ENCODE measurements around the gene SEMA3B. TPM values are rescaled to one million over a fixed set of nuclear protein-coding genes. Genes with fewer than 3 reads are reported as not detected.

The SEMA3B gene
- total and polyA plus RNA-seq, 12 donors: 6.0 to 496 (median 224) TPM

- DNase-seq: peak; percentile 89 to 94 (median 91)
- peaks cover 0 to 39% of the 10 kb centered on the region in 2 donors for H3K36me3 ChIP-seq (replicated peaks in 1 of 2)
- H3K9me3 ChIP-seq (replicated peaks in 1 of 3): no peaks in the 10 kb centered on the region
- H3K4me3 ChIP-seq: peak overlapping the region; percentile 25 to 96 (median 62)
- peaks cover 44 to 73% of the 10 kb centered on the region in 2 donors for H3K4me1 ChIP-seq (replicated peaks in 1 of 2)
- no peaks in the 10 kb centered on the region for H3K27me3 ChIP-seq
- WGBS, 4 donors: 1% methylated on average over 47 to 59 of the region's 59 CpGs; no CpG with 5 or more reads in 1 of the 4 donors
- H3K27ac ChIP-seq: peak overlapping the region; percentile 83 to 98 (median 94)
- TF ChIP-seq CTCF (IDR thresholded peaks at IDR 0.05) (peak; percentile 20 to 66 (median 32)), POLR2A (IDR thresholded peaks at IDR 0.05) (peak; percentile 36 to 69)
- intact Hi-C loops (cut with DNase I): loop anchor here in 1 of 2 donors (5.0 kb wide), 1 partner anchor 49 kb away; no protein-coding TSS in a partner anchor
Observed at GRCh38 chr3:50321336-50322114, 52.6 kb downstream of the SEMA3B start.

GRCh38 chr3:50322115-50322385, 53.1 kb downstream of the SEMA3B start:
- H3K9me3 ChIP-seq (replicated peaks in 1 of 3): no peaks in the 10 kb centered on the region
- intact Hi-C loops (cut with DNase I): loop anchor here in 1 of 2 donors (5.0 kb wide), 1 partner anchor 50 kb away; no protein-coding TSS in a partner anchor
- whole genome bisulfite sequencing, 4 donors: 17 to 39% (median 29%) methylated on average over 4 to 14 of the region's 14 CpGs
- peaks cover 41 to 71% of the 10 kb centered on the region in 2 donors for H3K4me1 ChIP-seq (replicated peaks in 1 of 2)
- TF ChIP-seq POLR2A (IDR thresholded peaks at IDR 0.05): no peak
- no peak for TF ChIP-seq CTCF (IDR thresholded peaks at IDR 0.05)
- peaks cover 0 to 38% of the 10 kb centered on the region in 2 donors for H3K36me3 ChIP-seq (replicated peaks in 1 of 2)
- H3K27me3 ChIP-seq: no peaks in the 10 kb centered on the region
- DNase-seq: no peak
- H3K27ac ChIP-seq: peak overlapping the region; percentile 35 to 98 (median 94)
- H3K4me3 ChIP-seq: peak overlapping the region in 2 of 4 donors; percentile 71 to 96

GRCh38 chr3:50322386-50323091, 53.6 kb downstream of the SEMA3B start, which contains the start of gene HYAL2:
Gene HYAL2, minus strand, starts transcription at chr3:50322745. Its CDS starts 2,256 bp downstream, at chr3:50320489.
- TF ChIP-seq POLR2A (IDR thresholded peaks at IDR 0.05) (peak in 1 of 2 donors; percentile 34), CTCF (IDR thresholded peaks at IDR 0.05) (peak in 1 of 6 experiments; percentile 1)
- no peaks in the 10 kb centered on the region for H3K27me3 ChIP-seq
- H3K4me3 ChIP-seq: peak within 1 kb of the TSS; percentile 25 to 96 (median 62)
- H3K9me3 ChIP-seq (replicated peaks in 1 of 3): no peaks in the 10 kb centered on the region
- peak within 1 kb of the TSS; percentile 83 to 98 (median 94) for H3K27ac ChIP-seq
- peak; percentile 70 to 85 (median 73) for DNase-seq
- H3K36me3 ChIP-seq (replicated peaks in 1 of 2): peaks cover 0 to 34% of the 10 kb centered on the region in 2 donors
- H3K4me1 ChIP-seq (replicated peaks in 1 of 2): peaks cover 41 to 71% of the 10 kb centered on the region in 2 donors
- intact Hi-C loops (cut with DNase I): loop anchor here in 1 of 2 donors (5.0 kb wide), 1 partner anchor 50 kb away; no protein-coding TSS in a partner anchor
- 20 to 28% (median 25%) methylated on average over 18 to 31 of the region's 31 CpGs for whole genome bisulfite sequencing, 4 donors

- Histone ChIP-seq H3K4me3 (no peak overlapping the region), H3K36me3 (replicated peaks in 1 of 2) (peaks cover 0 to 28% of the 10 kb centered on the region in 2 donors), H3K4me1 (replicated peaks in 1 of 2) (peaks cover 39 to 67% of the 10 kb centered on the region in 2 donors), H3K9me3 (replicated peaks in 1 of 3) (no peaks in the 10 kb centered on the region), H3K27ac (peak overlapping the region; percentile 35 to 98 (median 94)), H3K27me3 (no peaks in the 10 kb centered on the region)
- DNase-seq: peak; percentile 48 to 86 (median 67)
- TF ChIP-seq CTCF (IDR thresholded peaks at IDR 0.05) (no peak), POLR2A (IDR thresholded peaks at IDR 0.05) (no peak)
- intact Hi-C loops (cut with DNase I): loop anchor here in 1 of 2 donors (5.0 kb wide), 1 partner anchor 51 kb away; no protein-coding TSS in a partner anchor
- WGBS, 4 donors: 24 to 40% (median 36%) methylated on average over 3 to 4 of the region's 4 CpGs
Observed at GRCh38 chr3:50323092-50323600, 54.2 kb downstream of the SEMA3B start.
